WI38 (cell line): ENCODE data around the gene GOLGA8G.
"Not testable (repeated sequence)": the region's sequence is repeated elsewhere in the genome, so short reads cannot be mapped to it uniquely, and the experiment has no call there.

Source experiments
- H3K4me3 ChIP-seq: 2 replicates; pipeline ENCODE4 v1.5.1; 2011; ENCODE audit warnings: low read depth, mild to moderate bottlenecking, control low read depth, low read length

The GOLGA8G gene

GRCh38 chr15:28532954-28533353 is at the start of gene GOLGA8G:
Gene GOLGA8G, minus strand, starts transcription at chr15:28532971. Its CDS starts 62 bp downstream, at chr15:28532909.
- H3K4me3 ChIP-seq, result not testable (repeated sequence)

- not testable (repeated sequence) for H3K4me3 ChIP-seq
These were observed 40.6 kb upstream of the GOLGA8G start for GRCh38 chr15:28573351-28573750.

- H3K4me3 ChIP-seq, result not testable (repeated sequence)
These were observed 20.5 kb upstream of the GOLGA8G start, which contains the start of gene GOLGA6L25 for GRCh38 chr15:28553268-28553667. Gene GOLGA6L25, plus strand, starts transcription at chr15:28553568. Its CDS starts 61 bp downstream, at chr15:28553629.

- H3K4me3 ChIP-seq, result not testable (repeated sequence)
These were observed 17.6 kb downstream of the GOLGA8G start for GRCh38 chr15:28515208-28515607.

- not testable (repeated sequence) for H3K4me3 ChIP-seq
These were observed 18.6 kb downstream of the GOLGA8G start for GRCh38 chr15:28514128-28514527.

GRCh38 chr15:28508217-28508889 is 24.4 kb downstream of the GOLGA8G start:
- H3K4me3 ChIP-seq, result not testable (repeated sequence)

- H3K4me3 ChIP-seq, result not testable (repeated sequence)
These were observed 51.4 kb downstream of the GOLGA8G start for GRCh38 chr15:28481340-28481739.
